Stimulated activated CD8-positive, alpha-beta memory T cell treated with anti-CD3 and anti-CD28 coated beads, Interleukin-12 subunit alpha, Interleukin-12 subunit beta, amount 100 ng/mL, for 24 hours (primary cell): ENCODE data around the gene ZNF512B.

Source experiments
- DNase-seq: peaks from one replicate; pipeline ENCODE4 v3.0.0-alpha.2; 2020; ENCODE audit errors: extremely low read depth

ZNF512B gene

GRCh38 chr20:63947638-63948456 lies 21.9 kb downstream of the ZNF512B start:
- DNase-seq, result no peak

- no peak for DNase-seq
Measured at GRCh38 chr20:63946986-63947637, 22.6 kb downstream of the ZNF512B start.

- DNase-seq, result no peak
Measured at GRCh38 chr20:63945921-63946920, 23.5 kb downstream of the ZNF512B start.

GRCh38 chr20:63945031-63945658 lies 24.6 kb downstream of the ZNF512B start:
- DNase-seq, result no peak

- DNase-seq, result no peak
Measured at GRCh38 chr20:63944078-63944941, 25.4 kb downstream of the ZNF512B start.

- no peak for DNase-seq
Measured at GRCh38 chr20:63943808-63944077, 26.0 kb downstream of the ZNF512B start.

GRCh38 chr20:63942969-63943807 lies 26.5 kb downstream of the ZNF512B start:
- no peak for DNase-seq

GRCh38 chr20:63942250-63942951 lies 27.3 kb downstream of the ZNF512B start:
- DNase-seq, result no peak

GRCh38 chr20:63941282-63942081 lies 28.2 kb downstream of the ZNF512B start:
- DNase-seq, result peak; percentile 53

GRCh38 chr20:63940472-63941266 lies 29.1 kb downstream of the ZNF512B start:
- DNase-seq, result no peak

- no peak for DNase-seq
Measured at GRCh38 chr20:63940071-63940471, 29.7 kb downstream of the ZNF512B start.

- no peak for DNase-seq
Measured at GRCh38 chr20:63939061-63939935, 30.4 kb downstream of the ZNF512B start.

GRCh38 chr20:63937596-63937995 lies 32.1 kb downstream of the ZNF512B start:
- DNase-seq, result no peak

GRCh38 chr20:63935447-63935846 lies 34.3 kb downstream of the ZNF512B start:
- DNase-seq, result no peak

- no peak for DNase-seq
Measured at GRCh38 chr20:63934271-63935068, 35.3 kb downstream of the ZNF512B start.

GRCh38 chr20:63933646-63934045 lies 36.1 kb downstream of the ZNF512B start:
- DNase-seq, result no peak
